Neural cell (in vitro differentiated cells): ENCODE data around the gene GABRB1. TPM values are rescaled to one million over a fixed set of nuclear protein-coding genes. Genes with fewer than 3 reads are reported as not detected.

ENCODE experiments used
- H2AFZ ChIP-seq: fragments of 200-600, 300-800 bp; sonication (generic), shearing (Covaris generic); 2 replicates; pipeline ENCODE4 v1.6.0; 2014; ENCODE audit warnings: low read depth, mild to moderate bottlenecking, antibody characterized with exemption, low read length, moderate library complexity
- H3F3A ChIP-seq: fragments of 200-600 bp; shearing (Covaris generic); 2 replicates; pipeline ENCODE4 v1.6.1; 2016; ENCODE audit warnings: mild to moderate bottlenecking, moderate library complexity, mixed read lengths, antibody characterized with exemption, low read length; ENCODE audit not compliant: insufficient read depth, poor library complexity, severe bottlenecking
- H3K27ac ChIP-seq: fragments of 200-600, 300-800 bp; sonication (generic), shearing (Covaris generic); 2 replicates; pipeline ENCODE4 v1.5.1; 2014; ENCODE audit warnings: mild to moderate bottlenecking, low read length, moderate library complexity
- H3K27me3 ChIP-seq: fragments of 300-800, 200-600 bp; sonication (generic), shearing (Covaris generic); 2 replicates; pipeline ENCODE4 v1.6.0; 2014; ENCODE audit warnings: mild to moderate bottlenecking, low read depth, low read length, moderate library complexity; ENCODE audit not compliant: insufficient read depth
- H3K36me3 ChIP-seq: fragments of 300-800, 200-600 bp; sonication (generic), shearing (Covaris generic); 2 replicates; pipeline ENCODE4 v1.5.1; 2014; ENCODE audit warnings: mild to moderate bottlenecking, antibody characterized with exemption, low read length, moderate library complexity; ENCODE audit not compliant: insufficient read depth
- H3K4me2 ChIP-seq: fragments of 300-800, 200-600 bp; sonication (generic), shearing (Covaris generic); 2 replicates; pipeline ENCODE4 v1.6.0; 2014; ENCODE audit warnings: mild to moderate bottlenecking, low read length
- H3K4me3 ChIP-seq: fragments of 300-800, 200-600 bp; sonication (generic), shearing (Covaris generic); 2 replicates; pipeline ENCODE4 v1.5.1; 2014; ENCODE audit warnings: mild to moderate bottlenecking, low read length, moderate library complexity
- H3K79me2 ChIP-seq: fragments of 200-600 bp; shearing (Covaris generic); replicated peaks from 2 replicates; pipeline ENCODE4 v1.6.0; 2014; ENCODE audit warnings: mild to moderate bottlenecking, low read length, moderate library complexity; ENCODE audit not compliant: insufficient read depth
- H3K9ac ChIP-seq: fragments of 300-800, 200-600 bp; sonication (generic), shearing (Covaris generic); 2 replicates; pipeline ENCODE4 v1.6.1; 2016; ENCODE audit warnings: mild to moderate bottlenecking, low read length, mixed read lengths
- H3K9me2 ChIP-seq: fragments of 200-600 bp; shearing (Covaris generic); 2 replicates; pipeline ENCODE4 v1.6.1; 2016; ENCODE audit warnings: mild to moderate bottlenecking, low read length, mixed read lengths; ENCODE audit not compliant: insufficient read depth
- H3K9me3 ChIP-seq: fragments of 200-600, 300-800 bp; sonication (generic), shearing (Covaris generic); 2 replicates; pipeline ENCODE4 v1.6.1; 2016; ENCODE audit warnings: mild to moderate bottlenecking, mixed run types, low read length, moderate library complexity, mixed read lengths
- H4K20me1 ChIP-seq: fragments of 200-600 bp; shearing (Covaris generic); 2 replicates; pipeline ENCODE4 v1.6.1; 2016; ENCODE audit warnings: mild to moderate bottlenecking, mixed run types; ENCODE audit not compliant: insufficient read depth
- CTCF ChIP-seq: fragments of 450-650 bp; IDR thresholded peaks from 2 replicates; pipeline ENCODE4 v1.5.1; 2014; ENCODE audit warnings: antibody characterized with exemption, mild to moderate bottlenecking, moderate library complexity; ENCODE audit not compliant: poor library complexity, severe bottlenecking
- EP300 ChIP-seq: fragments of 450-650 bp; conservative IDR thresholded peaks from 2 replicates; pipeline ENCODE4 v1.6.1; 2014; ENCODE audit warnings: antibody characterized with exemption, mild to moderate bottlenecking, moderate library complexity; ENCODE audit not compliant: poor library complexity, severe bottlenecking
- EZH2 ChIP-seq: fragments of 200-600, 300-800 bp; shearing (Covaris generic), sonication (generic); IDR thresholded peaks from 2 replicates; pipeline ENCODE4 v1.6.1; 2014; ENCODE audit warnings: antibody characterized with exemption, low read length, borderline replicate concordance, mild to moderate bottlenecking; ENCODE audit not compliant: insufficient read depth, poor library complexity, severe bottlenecking
- MXI1 ChIP-seq: fragments of 450-650 bp; conservative IDR thresholded peaks from 2 replicates; pipeline ENCODE4 v1.6.1; 2014; ENCODE audit warnings: antibody characterized with exemption, mild to moderate bottlenecking; ENCODE audit not compliant: poor library complexity, severe bottlenecking
- POLR2AphosphoS5 ChIP-seq: IDR thresholded peaks from 2 replicates; pipeline ENCODE4 v1.6.1; 2012
- RAD21 ChIP-seq: fragments of 450-650 bp; conservative IDR thresholded peaks from 2 replicates; pipeline ENCODE4 v1.6.1; 2014; ENCODE audit warnings: antibody characterized with exemption, mild to moderate bottlenecking, moderate library complexity
- REST ChIP-seq: IDR thresholded peaks from 2 replicates; pipeline ENCODE4 v1.6.1; 2012; ENCODE audit warnings: borderline replicate concordance
- SMC3 ChIP-seq: fragments of 450-650 bp; conservative IDR thresholded peaks from 2 replicates; pipeline ENCODE4 v1.6.1; 2014; ENCODE audit warnings: antibody characterized with exemption, mild to moderate bottlenecking, moderate library complexity; ENCODE audit not compliant: poor library complexity
- TAF1 ChIP-seq: IDR thresholded peaks from 2 replicates; pipeline ENCODE4 v1.6.1; 2012; ENCODE audit warnings: low read depth
- polyA plus RNA-seq: library from polyadenylated mRNA; depleted of rRNA; stranded (reverse); fragments of >200 nt; gene quantifications from 2 replicates; pipeline ENCODE4 v1.2.3, GENCODE V29; 2014

GABRB1 gene
- polyA plus RNA-seq, 1 donor from 2014 or later = 1.0 TPM

GRCh38 chr4:47418147-47418546, 386.8 kb downstream of the GABRB1 start:
- H3K36me3 ChIP-seq = no peaks in the 10 kb centered on the region
- H3K9me3 ChIP-seq = no peaks in the 10 kb centered on the region

GRCh38 chr4:47419296-47419695, 387.9 kb downstream of the GABRB1 start:
- Histone ChIP-seq H3K9ac (no peak overlapping the region), H3K27ac (no peak overlapping the region), H3K4me2 (no peak overlapping the region), H3K27me3 (no peaks in the 10 kb centered on the region), H3K79me2 (no peaks in the 10 kb centered on the region), H3K9me3 (no peaks in the 10 kb centered on the region), H3K4me3 (no peak overlapping the region), H2AFZ (no peak overlapping the region), H3K36me3 (no peaks in the 10 kb centered on the region), H4K20me1 (no peaks in the 10 kb centered on the region), H3K9me2 (no peaks in the 10 kb centered on the region), H3F3A (no peaks in the 10 kb centered on the region)
- TF ChIP-seq CTCF (no peak), EP300 (no peak), SMC3 (no peak), REST (no peak), MXI1 (no peak), TAF1 (no peak), POLR2AphosphoS5 (no peak)

More at GRCh38 chr4:47418147-47418546, 386.8 kb downstream of the GABRB1 start:
- Histone ChIP-seq H3K27me3 (no peaks in the 10 kb centered on the region), H3K27ac (no peak overlapping the region), H3K79me2 (no peaks in the 10 kb centered on the region), H3K4me3 (no peak overlapping the region), H3K9me2 (no peaks in the 10 kb centered on the region), H2AFZ (no peak overlapping the region), H3F3A (no peaks in the 10 kb centered on the region), H3K4me2 (no peak overlapping the region), H3K9ac (no peak overlapping the region), H4K20me1 (no peaks in the 10 kb centered on the region)
- TF ChIP-seq POLR2AphosphoS5 (no peak), EZH2 (no peak), TAF1 (no peak), SMC3 (no peak), RAD21 (no peak), MXI1 (no peak), EP300 (no peak), CTCF (no peak), REST (no peak)
